ENCODE results near the gene PEX5.
"Not testable (repeated sequence)": the region's sequence is repeated elsewhere in the genome, so short reads cannot be mapped to it uniquely, and the experiment has no call there.

Gene PEX5

DNA sequence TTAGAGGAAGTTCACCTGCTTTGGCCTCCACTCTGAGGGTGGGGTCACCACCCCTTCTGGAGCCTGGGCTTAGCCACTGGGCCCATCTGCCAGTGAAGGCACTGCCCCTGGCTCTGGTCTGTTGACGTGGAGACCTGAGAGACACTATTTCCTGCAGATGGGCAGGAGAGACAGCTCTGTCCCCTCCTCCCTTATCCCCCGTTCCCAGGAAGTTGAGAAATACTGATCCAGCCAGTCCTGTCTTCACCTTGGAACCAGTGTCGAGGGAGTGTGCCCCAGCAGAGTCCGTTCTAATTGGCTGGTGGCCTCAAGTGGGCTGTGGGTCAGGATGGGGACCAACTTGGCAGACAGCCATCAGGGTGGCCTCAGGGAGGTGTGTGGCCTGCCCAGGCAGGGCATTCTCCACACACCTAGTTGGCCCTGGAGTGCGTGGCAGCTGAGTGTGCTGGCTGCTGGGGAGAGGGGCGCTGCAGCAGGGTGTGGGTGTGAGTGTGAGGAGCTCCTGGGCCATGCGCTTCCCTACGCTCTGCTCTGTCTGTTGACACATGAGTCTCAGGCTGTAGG is 33.9 kb upstream of the PEX5 start:
- H3K36me3 Mint-ChIP-seq = peaks cover 4% of the 10 kb centered on the region
- no peak overlapping the region for H3K27ac Mint-ChIP-seq
- H3K4me1 Mint-ChIP-seq = no peaks in the 10 kb centered on the region
- no peak overlapping the region for H3K4me3 Mint-ChIP-seq
- no peaks in the 10 kb centered on the region for H3K9me3 Mint-ChIP-seq
- H3K27me3 Mint-ChIP-seq = no peaks in the 10 kb centered on the region

DNA sequence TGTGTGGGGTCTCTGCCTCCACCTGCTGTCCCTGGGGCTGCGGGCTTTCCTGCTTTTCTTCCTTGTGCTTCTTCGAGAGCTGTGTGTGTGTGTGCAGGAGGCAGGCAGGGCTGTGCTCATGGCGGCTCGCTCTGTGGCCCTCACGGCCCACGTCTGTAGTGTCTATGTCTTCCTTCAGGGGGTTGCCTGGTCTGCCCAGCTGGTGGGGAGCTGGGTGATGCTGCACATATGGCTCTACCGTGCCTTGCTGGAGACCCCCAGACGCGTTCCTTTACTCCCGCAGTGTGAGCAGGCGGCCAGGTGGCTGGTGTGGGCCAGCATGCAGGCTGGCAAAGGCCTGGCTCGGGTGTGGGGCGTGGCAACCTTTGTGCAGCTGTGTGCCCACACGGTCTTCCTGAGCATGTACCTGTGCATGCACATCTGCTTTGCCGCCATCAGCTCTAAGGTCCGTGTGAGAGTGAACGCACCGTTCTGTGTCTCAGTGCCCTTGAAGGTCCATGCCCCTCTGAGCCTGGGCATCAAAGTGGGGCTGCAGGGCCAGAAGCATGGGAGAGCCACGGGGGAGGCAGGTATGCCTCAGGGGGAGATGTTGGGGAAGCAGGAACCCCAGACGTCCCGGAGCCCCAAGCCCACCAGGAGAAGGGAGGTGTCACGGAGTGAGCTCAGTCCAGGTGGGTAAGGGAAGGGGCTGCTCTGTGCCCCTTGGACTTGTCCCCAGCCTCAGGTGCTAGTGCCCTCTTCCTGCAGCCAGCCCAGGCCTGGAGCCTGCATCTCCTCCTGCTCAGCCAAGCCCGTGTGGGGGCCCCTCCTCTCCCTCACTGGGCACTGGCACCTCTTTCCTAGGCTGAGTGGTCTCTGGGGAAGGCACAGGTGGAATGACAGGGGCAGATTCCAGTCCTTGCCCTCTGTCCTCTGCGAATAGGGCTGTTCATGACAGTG is 33.0 kb upstream of the PEX5 start:
- H3K27me3 Mint-ChIP-seq = no peaks in the 10 kb centered on the region
- H3K9me3 Mint-ChIP-seq = no peaks in the 10 kb centered on the region
- no peaks in the 10 kb centered on the region for H3K4me1 Mint-ChIP-seq
- no peak overlapping the region for H3K27ac Mint-ChIP-seq
- peaks cover 4% of the 10 kb centered on the region for H3K36me3 Mint-ChIP-seq
- no peak overlapping the region for H3K4me3 Mint-ChIP-seq

DNA sequence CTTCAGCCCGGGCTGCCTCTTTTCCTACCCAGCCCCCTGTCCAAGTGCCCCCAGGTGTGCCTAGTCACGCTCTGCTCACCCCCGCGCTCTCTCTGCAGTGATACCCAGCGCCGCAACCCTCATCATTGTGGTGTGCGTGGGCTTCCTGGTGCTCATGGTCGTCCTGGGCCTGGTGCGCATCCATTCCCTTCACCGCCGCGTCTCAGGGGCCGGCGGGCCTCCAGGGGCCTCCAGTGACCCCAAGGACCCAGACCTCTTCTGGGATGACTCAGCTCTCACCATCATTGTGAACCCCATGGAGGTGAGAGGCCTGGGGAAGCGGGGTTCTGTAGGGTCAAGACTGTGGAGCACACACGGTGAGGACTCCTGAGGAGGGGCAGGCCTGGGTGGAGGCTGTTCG is 32.1 kb upstream of the PEX5 start:
- no peak overlapping the region for H3K4me3 Mint-ChIP-seq
- no peak overlapping the region for H3K27ac Mint-ChIP-seq

DNA sequence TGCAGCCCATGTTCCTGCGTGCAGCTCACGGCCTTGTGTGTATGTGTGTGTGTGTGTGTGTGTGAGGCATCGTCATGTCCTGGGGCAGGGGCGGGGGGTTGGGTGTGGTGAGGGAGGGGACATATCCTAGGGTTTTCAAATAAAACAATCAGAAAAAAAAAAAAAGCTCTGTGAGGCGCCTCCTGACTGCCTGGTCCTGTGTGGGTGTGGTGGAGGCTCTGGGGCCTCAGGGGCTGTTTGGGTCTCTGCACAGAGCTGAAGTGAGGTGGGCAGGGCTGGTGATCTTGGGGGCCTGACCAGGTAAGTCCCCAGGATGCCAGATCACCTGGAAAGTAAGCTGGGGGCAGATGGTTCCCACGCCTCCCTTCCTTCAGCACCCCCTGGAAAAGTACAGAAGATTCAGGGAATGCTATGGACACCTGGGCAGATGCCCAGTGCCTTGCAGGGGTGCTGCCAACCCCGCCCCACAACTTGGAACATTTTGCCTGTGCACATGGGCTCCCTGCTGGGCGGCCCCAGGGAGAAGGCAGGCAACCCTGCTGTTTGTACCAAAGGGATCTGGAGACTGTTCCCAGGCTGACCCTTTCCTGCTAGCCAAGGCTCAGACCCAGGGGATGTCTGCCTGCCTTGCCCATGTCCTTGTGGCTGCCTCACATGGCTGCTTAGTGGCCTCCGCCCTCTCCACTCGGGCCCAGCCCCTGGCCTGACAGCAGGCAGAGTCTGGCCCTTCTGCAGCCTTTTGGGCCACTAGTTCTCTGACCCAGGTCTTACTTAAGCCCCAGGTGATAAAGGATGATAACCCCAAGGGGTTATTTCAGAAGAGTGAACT is 30.5 kb upstream of the PEX5 start:
- Mint-ChIP-seq H3K4me3 (no peak overlapping the region), H3K27ac (no peak overlapping the region), H3K36me3 (peaks cover 4% of the 10 kb centered on the region), H3K27me3 (peaks cover 4% of the 10 kb centered on the region), H3K9me3 (no peaks in the 10 kb centered on the region), H3K4me1 (peaks cover 9% of the 10 kb centered on the region)

More for the DNA sequence above, 32.1 kb upstream of the PEX5 start:
- Mint-ChIP-seq H3K4me1 (peaks cover under 1% of the 10 kb centered on the region), H3K27me3 (no peaks in the 10 kb centered on the region), H3K9me3 (no peaks in the 10 kb centered on the region), H3K36me3 (peaks cover 4% of the 10 kb centered on the region)

DNA sequence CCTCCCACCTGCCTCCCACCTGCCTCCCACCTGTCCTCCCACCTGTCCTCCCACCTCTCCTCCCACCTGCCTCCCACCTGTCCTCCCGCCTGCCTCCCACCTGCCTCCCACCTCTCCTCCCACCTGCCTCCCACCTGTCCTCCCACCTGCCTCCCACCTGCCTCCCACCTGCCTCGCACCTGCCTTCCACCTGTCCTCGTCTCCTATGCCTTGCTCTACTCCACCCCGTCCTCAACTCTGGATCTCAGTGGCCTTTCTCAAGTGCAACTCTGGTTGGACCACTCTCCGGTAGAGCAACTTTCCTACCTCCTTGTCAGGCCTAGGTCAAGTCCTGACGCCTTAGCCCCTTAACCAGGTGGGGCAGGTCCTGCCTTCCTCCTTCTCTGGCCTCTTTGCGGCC is 29.3 kb upstream of the PEX5 start:
- no peaks in the 10 kb centered on the region for H3K9me3 Mint-ChIP-seq
- peaks cover 4% of the 10 kb centered on the region for H3K36me3 Mint-ChIP-seq
- no peak overlapping the region for H3K4me3 Mint-ChIP-seq

DNA sequence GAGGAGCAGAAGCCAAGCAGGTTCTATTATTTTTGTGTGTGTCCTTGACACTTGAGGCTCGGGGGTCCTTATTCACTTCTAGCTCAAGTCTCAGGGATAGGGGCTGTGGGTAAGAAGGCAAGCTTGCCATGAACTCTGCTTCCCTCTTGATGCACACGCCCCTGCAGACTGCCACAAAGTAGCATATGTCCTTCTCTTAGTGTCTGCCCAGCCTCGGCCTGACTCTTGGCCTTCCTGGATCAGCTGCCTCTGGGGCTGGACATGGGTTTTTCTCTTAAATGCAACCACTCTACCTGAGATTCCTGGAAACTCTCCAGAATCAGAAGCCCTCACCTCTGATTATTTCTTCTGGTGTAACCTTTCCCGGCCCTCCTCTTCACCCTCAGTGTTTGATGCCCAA is 28.2 kb upstream of the PEX5 start:
- Mint-ChIP-seq H3K27ac (no peak overlapping the region), H3K27me3 (peaks cover 6% of the 10 kb centered on the region), H3K4me1 (peaks cover 9% of the 10 kb centered on the region), H3K36me3 (peaks cover 2% of the 10 kb centered on the region), H3K9me3 (no peaks in the 10 kb centered on the region), H3K4me3 (no peak overlapping the region)

More for the DNA sequence above, 29.3 kb upstream of the PEX5 start:
- Mint-ChIP-seq H3K4me1 (peaks cover 9% of the 10 kb centered on the region), H3K27me3 (peaks cover 6% of the 10 kb centered on the region), H3K27ac (no peak overlapping the region)

DNA sequence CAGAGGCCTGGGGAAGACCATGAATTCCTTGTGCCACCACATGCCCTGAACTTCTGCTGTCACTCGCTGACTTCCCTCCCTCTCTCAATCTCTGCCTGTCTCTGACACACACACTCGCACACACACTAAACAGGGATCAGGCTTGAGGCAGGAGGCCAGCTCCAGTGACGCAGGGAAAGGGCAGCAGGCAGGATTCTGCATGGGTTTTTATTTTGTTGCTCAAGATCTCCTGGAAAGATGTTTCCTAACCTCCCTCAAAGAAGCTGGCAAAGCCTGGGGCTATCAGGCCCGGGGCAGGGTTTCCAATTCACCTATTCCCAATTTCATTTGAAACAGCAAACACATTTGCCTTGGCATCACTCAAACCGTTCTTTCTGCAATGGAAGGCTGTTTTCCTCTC is 27.7 kb upstream of the PEX5 start:
- Mint-ChIP-seq H3K4me1 (peaks cover 9% of the 10 kb centered on the region), H3K27ac (no peak overlapping the region), H3K9me3 (no peaks in the 10 kb centered on the region), H3K4me3 (no peak overlapping the region), H3K36me3 (no peaks in the 10 kb centered on the region), H3K27me3 (peaks cover 8% of the 10 kb centered on the region)

DNA sequence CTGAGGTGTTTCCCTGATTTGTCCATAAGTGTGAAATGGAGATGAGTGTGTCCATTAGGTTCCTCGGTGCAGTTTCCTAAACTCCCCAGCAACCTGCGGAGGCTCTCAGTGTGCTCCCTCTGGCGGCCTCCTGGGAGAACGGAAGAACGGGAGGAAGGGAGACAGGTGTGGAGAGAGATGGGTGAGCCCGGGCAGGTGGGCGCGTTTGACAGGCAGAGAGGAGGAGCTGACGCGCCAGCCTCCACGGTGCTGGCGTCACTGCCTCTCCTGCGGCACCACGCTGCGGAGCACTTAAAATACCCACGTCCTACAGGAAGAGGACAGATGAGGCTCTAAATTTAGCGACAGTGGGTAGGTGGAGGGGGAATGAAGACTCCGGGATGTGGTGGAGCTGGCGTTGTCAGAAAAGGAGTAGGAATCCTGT is 26.8 kb upstream of the PEX5 start:
- Mint-ChIP-seq H3K4me3 (peak overlapping the region; percentile 59), H3K4me1 (peaks cover 9% of the 10 kb centered on the region)

DNA sequence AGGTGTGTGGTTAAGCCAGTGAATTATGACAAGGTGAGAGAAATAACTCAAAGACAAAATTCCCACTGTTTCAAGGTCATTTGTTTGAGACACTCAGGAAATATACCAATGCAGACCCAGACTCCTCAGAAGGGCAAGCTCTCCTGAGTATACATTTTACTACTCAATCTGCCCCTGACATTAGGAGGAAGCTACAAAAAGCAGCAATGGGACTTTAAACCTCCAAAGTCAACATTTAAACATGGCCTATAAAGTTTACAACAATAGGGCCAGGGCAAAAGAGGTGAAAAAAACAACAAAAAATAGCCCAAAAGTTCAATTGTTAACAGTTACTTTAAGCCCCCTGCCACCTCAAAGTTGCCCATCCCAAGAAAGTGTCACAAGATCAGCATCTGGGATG is 19.5 kb upstream of the PEX5 start:
- peaks cover 13% of the 10 kb centered on the region for H3K27me3 Mint-ChIP-seq
- H3K27ac Mint-ChIP-seq = no peak overlapping the region
- no peak overlapping the region for H3K4me3 Mint-ChIP-seq
- peaks cover 20% of the 10 kb centered on the region for H3K9me3 Mint-ChIP-seq
- H3K4me1 Mint-ChIP-seq = no peaks in the 10 kb centered on the region
- peaks cover 9% of the 10 kb centered on the region for H3K36me3 Mint-ChIP-seq

More for the DNA sequence above, 26.8 kb upstream of the PEX5 start:
- Mint-ChIP-seq H3K27me3 (peaks cover 11% of the 10 kb centered on the region), H3K9me3 (peaks cover 3% of the 10 kb centered on the region), H3K36me3 (no peaks in the 10 kb centered on the region), H3K27ac (no peak overlapping the region)

DNA sequence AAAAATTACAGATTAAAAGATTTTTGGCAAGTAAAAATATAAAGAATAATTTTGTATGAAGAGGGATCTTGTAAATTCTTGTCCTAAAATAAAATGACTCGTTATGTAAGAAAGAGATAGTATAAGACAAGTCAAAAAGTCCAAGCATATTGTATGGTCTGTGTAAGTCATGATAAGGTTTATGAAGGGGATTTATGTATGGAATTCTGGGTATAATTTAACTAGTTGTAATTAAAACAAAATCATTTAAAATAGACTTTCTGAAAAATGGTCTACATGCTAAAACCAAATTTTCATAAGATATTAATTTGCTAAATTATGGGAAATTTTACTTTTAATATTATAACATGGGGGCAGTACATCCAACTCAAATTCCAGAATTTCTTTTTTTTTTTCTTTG is 17.6 kb upstream of the PEX5 start:
- peaks cover 9% of the 10 kb centered on the region for H3K36me3 Mint-ChIP-seq
- H3K9me3 Mint-ChIP-seq = peaks cover 20% of the 10 kb centered on the region
- no peak overlapping the region for H3K4me3 Mint-ChIP-seq
- H3K27ac Mint-ChIP-seq = no peak overlapping the region
- no peaks in the 10 kb centered on the region for H3K4me1 Mint-ChIP-seq
- H3K27me3 Mint-ChIP-seq = peaks cover 19% of the 10 kb centered on the region

DNA sequence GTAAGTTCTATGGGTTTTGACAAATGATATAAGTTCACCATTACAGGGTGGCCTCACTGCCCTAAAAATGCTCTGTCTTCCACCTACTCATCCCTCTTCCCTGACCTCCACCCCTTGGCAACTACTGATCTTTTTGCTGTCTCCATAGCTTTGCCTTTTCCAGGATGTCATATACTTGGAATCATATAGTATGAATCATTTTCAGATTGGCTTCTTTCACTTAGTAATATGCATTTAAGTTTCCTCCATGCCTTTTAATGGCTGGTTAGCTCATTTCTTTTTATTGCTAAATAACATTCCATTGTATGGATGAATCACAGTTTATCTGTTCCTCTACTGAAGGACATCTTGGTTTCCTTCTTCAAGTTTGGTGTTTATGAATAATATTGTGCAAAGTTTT is 14.0 kb upstream of the PEX5 start:
- H3K4me1 Mint-ChIP-seq = no peaks in the 10 kb centered on the region
- H3K27ac Mint-ChIP-seq = no peak overlapping the region
- H3K4me3 Mint-ChIP-seq = no peak overlapping the region
- peaks cover 22% of the 10 kb centered on the region for H3K27me3 Mint-ChIP-seq
- H3K9me3 Mint-ChIP-seq = peaks cover 5% of the 10 kb centered on the region
- peaks cover 2% of the 10 kb centered on the region for H3K36me3 Mint-ChIP-seq

DNA sequence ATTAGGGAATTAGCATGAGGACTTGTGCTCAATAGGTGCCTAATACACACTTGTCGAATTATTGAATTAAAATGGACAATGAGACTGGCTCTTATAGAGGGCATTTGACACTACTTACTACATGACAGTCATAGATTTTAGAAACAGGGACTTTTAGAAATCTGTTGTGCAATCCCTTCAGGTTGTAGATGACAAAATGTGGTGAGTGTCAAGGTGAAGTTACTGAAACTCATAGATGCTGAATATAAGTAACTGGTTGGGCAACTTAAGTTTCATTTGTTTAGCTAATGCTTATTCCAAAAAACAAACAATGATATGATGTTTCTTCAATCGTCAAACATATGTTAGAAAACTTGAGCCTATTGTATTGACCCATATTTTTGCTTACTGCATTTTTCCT is 12.9 kb upstream of the PEX5 start:
- no peak overlapping the region for H3K4me3 Mint-ChIP-seq
- no peaks in the 10 kb centered on the region for H3K4me1 Mint-ChIP-seq
- H3K27me3 Mint-ChIP-seq = peaks cover 23% of the 10 kb centered on the region

DNA sequence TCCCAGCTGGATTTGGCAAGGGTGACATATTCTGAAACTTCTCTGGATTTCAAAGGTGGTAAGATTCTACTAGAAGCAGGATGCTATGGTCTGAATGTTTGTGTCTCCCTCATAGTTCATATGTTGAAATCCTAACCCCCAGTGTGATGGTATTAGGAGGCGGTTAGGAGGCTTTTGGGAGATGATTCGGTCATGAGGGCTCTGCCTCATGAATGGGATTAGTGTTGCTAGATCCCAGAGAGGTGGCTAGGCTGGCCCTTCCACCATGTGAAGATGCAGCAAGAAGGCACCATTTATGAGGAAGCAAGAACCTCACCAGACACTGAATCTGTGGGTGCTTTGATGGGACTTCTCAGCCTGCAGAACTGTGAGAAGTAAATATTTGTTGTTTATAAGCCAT is 11.0 kb upstream of the PEX5 start:
- no peaks in the 10 kb centered on the region for H3K36me3 Mint-ChIP-seq
- H3K27ac Mint-ChIP-seq = no peak overlapping the region
- no peaks in the 10 kb centered on the region for H3K4me1 Mint-ChIP-seq
- no peaks in the 10 kb centered on the region for H3K9me3 Mint-ChIP-seq
- peaks cover 21% of the 10 kb centered on the region for H3K27me3 Mint-ChIP-seq
- H3K4me3 Mint-ChIP-seq = no peak overlapping the region

More for the DNA sequence above, 12.9 kb upstream of the PEX5 start:
- Mint-ChIP-seq H3K9me3 (no peaks in the 10 kb centered on the region), H3K27ac (no peak overlapping the region), H3K36me3 (no peaks in the 10 kb centered on the region)

DNA sequence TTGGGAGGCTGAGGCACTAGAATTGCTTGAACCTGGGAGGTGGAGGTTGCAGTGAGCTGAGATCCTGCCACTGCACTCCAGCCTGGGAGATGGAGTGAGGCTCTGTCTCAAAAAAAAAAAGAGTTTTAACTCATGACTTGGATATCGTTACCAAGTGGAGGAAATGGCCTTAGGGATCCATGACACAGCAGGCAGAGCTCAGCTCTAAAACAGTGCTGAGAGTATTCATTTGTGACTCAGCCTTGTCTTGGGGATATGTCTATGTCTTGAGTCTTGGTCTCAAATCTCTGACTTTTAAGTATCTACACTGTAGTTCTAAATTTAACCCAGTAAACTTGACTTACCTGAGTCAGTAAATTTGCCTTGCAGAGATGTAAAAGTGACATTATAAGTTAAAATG is 8.8 kb upstream of the PEX5 start:
- peaks cover 15% of the 10 kb centered on the region for H3K27me3 Mint-ChIP-seq

DNA sequence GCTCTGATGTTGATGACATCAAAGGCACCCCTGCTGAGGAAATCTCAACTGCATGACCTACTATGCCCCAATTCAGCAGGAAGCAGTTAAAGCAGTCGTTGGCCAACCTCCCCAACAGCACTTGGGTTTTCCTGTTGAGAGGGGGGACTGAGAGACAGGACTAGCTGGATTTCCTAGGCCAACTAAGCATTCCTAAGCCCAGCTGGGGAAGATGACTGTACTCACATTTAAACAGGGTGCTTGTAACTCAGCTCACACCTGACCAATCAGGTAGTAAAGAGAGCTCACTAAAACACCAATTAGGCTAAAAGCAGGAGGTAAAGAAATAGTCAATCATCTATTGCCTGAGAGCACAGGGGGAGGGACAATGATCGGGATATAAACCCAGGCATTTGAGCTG is 3.4 kb upstream of the PEX5 start:
- not testable (repeated sequence) for H3K4me3 Mint-ChIP-seq, H3K27ac Mint-ChIP-seq, H3K9me3 Mint-ChIP-seq, H3K27me3 Mint-ChIP-seq, H3K36me3 Mint-ChIP-seq
- H3K4me1 Mint-ChIP-seq = peaks cover 15% of the 10 kb centered on the region

More for the DNA sequence above, 8.8 kb upstream of the PEX5 start:
- H3K4me1 Mint-ChIP-seq = no peaks in the 10 kb centered on the region
- no peak overlapping the region for H3K4me3 Mint-ChIP-seq
- H3K36me3 Mint-ChIP-seq = no peaks in the 10 kb centered on the region
- no peak overlapping the region for H3K27ac Mint-ChIP-seq
- no peaks in the 10 kb centered on the region for H3K9me3 Mint-ChIP-seq

Data from activated naive CD4-positive, alpha-beta T cell treated with anti-CD3 and anti-CD28 coated beads, Interleukin-2, amount 50 U/mL, for 24 hours (primary cell).